Kidney epithelial cell (primary cell): Measurements from ENCODE around the gene SPEG. TPM values are rescaled to one million over a fixed set of nuclear protein-coding genes. Genes with fewer than 3 reads are reported as not detected.
A peak's percentile ranks its signal among the peaks of the same experiment; 100 is the strongest.

Experiments
- DNase-seq: peaks from one replicate; pipeline ENCODE4 v3.0.0-alpha.2; 2010; ENCODE audit warnings: low read depth
- H3K27me3 ChIP-seq: 2 replicates; pipeline ENCODE4 v1.6.0; 2011; ENCODE audit warnings: low read length; ENCODE audit not compliant: control insufficient read depth, insufficient read depth
- H3K36me3 ChIP-seq: 2 replicates; pipeline ENCODE4 v1.5.1; 2011; ENCODE audit warnings: low read length; ENCODE audit not compliant: control insufficient read depth, insufficient read depth
- H3K4me3 ChIP-seq: 2 replicates; pipeline ENCODE4 v1.5.1; 2011; ENCODE audit warnings: low read depth, mild to moderate bottlenecking, control low read depth, low read length
- CTCF ChIP-seq: IDR thresholded peaks from 2 replicates; pipeline ENCODE4 v1.5.1; 2011; ENCODE audit warnings: mild to moderate bottlenecking, moderate library complexity, low read length, control low read depth, inconsistent platforms; ENCODE audit not compliant: insufficient read depth, poor library complexity, severe bottlenecking
- total RNA-seq: library from RNA; depleted of rRNA; stranded (reverse); fragments of >200 nt; gene quantifications from 2 replicates; pipeline ENCODE4 v1.2.3, GENCODE V29; 2015

The SPEG gene
- total RNA-seq, 1 donor from 2014 or later: 9.9 TPM

- no peak for TF ChIP-seq CTCF
- peaks cover 26% of the 10 kb centered on the region for H3K27me3 ChIP-seq
- DNase-seq: no peak
- H3K4me3 ChIP-seq: no peak overlapping the region
- peaks cover 4% of the 10 kb centered on the region for H3K36me3 ChIP-seq
Measured at GRCh38 chr2:219506802-219507526, 72.3 kb downstream of the SPEG start.

- no peak overlapping the region for H3K4me3 ChIP-seq
- H3K36me3 ChIP-seq: peaks cover 3% of the 10 kb centered on the region
- H3K27me3 ChIP-seq: peaks cover 34% of the 10 kb centered on the region
- DNase-seq: no peak
- TF ChIP-seq CTCF: no peak
Measured at GRCh38 chr2:219507581-219508443, 73.2 kb downstream of the SPEG start.

- H3K36me3 ChIP-seq: peaks cover 3% of the 10 kb centered on the region
- no peak overlapping the region for H3K4me3 ChIP-seq
- TF ChIP-seq CTCF: no peak
- no peak for DNase-seq
- H3K27me3 ChIP-seq: peaks cover 39% of the 10 kb centered on the region
Measured at GRCh38 chr2:219508444-219508734, 73.7 kb downstream of the SPEG start.

GRCh38 chr2:219508971-219509779 lies 74.5 kb downstream of the SPEG start:
- no peak overlapping the region for H3K4me3 ChIP-seq
- H3K27me3 ChIP-seq: peaks cover 47% of the 10 kb centered on the region
- TF ChIP-seq CTCF: no peak
- H3K36me3 ChIP-seq: peaks cover 1% of the 10 kb centered on the region
- no peak for DNase-seq

GRCh38 chr2:219509780-219510511 lies 75.3 kb downstream of the SPEG start:
- peak; percentile 81 for TF ChIP-seq CTCF
- Histone ChIP-seq H3K36me3 (peaks cover 1% of the 10 kb centered on the region), H3K27me3 (peaks cover 55% of the 10 kb centered on the region), H3K4me3 (no peak overlapping the region)
- no peak for DNase-seq
